T-helper 2 cell treated with Interferon-gamma antibody and Interleukin-4, amounts not matched to agents 5 μg/mL and 100 μg/mL, for 36 hours (primary cell): ENCODE measurements around the gene LTN1.

Experiments used
- DNase-seq: peaks from one replicate; pipeline ENCODE4 v3.0.0; 2021; ENCODE audit warnings: low spot score
- H3K27ac Mint-ChIP-seq: one replicate; pipeline ENCODE4 v1.8.0; 2021; ENCODE audit warnings: mild to moderate bottlenecking, mixed read lengths
- H3K27me3 Mint-ChIP-seq: one replicate; pipeline ENCODE4 v1.8.0; 2021; ENCODE audit warnings: low read depth, mixed read lengths
- H3K36me3 Mint-ChIP-seq: one replicate; pipeline ENCODE4 v1.8.0; 2021; ENCODE audit warnings: low read depth, mixed read lengths
- H3K4me1 Mint-ChIP-seq: one replicate; pipeline ENCODE4 v1.8.0; 2021; ENCODE audit warnings: low read depth, mixed read lengths
- H3K4me3 Mint-ChIP-seq: one replicate; pipeline ENCODE4 v1.8.0; 2022; ENCODE audit warnings: mild to moderate bottlenecking, moderate library complexity, mixed read lengths
- H3K9me3 Mint-ChIP-seq: one replicate; pipeline ENCODE4 v1.8.0; 2021; ENCODE audit warnings: mixed read lengths

LTN1 gene

DNA sequence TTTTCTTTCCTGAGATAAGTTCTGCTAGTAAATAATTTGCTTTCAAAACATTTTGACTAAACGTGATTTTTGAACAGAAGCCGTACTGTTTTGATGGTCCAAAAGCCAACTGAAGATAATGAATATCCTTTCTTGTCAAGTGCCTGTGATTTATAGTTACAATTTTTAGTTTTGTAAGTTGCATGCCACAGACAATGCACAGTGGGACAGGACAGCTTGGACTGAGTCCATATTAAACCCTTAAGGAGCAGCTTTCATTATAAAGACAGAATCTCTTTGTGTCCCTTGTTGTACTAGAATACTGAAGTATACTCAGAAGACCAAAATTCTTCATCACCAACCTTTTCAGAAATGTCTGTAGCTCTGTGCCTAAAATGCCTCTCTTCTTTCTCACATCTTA is 92.2 kb downstream of the LTN1 start:
- Mint-ChIP-seq H3K27me3 (peaks cover 17% of the 10 kb centered on the region), H3K4me1 (no peaks in the 10 kb centered on the region), H3K4me3 (no peak overlapping the region), H3K36me3 (no peaks in the 10 kb centered on the region), H3K9me3 (no peaks in the 10 kb centered on the region), H3K27ac (no peak overlapping the region)
- no peak for DNase-seq

DNA sequence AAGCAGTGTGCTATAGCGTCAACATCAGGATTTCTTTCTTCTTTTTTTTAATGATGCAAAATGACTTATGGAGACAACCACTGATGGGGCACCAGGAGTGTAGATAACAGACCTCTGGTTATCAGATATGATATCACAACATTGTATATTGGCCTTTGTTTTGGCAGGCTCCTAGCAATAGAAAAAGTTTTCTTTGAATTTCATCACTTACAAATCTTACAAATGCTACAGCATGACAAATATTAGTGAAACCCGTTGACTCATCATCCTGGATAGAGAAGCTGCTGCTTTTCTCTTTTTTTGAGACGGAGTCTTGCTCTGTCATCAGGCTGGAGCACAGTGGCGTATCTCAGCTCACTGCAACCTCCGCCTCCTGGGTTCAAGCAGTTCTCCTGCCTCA is 92.9 kb downstream of the LTN1 start:
- Mint-ChIP-seq H3K4me1 (no peaks in the 10 kb centered on the region), H3K4me3 (no peak overlapping the region), H3K9me3 (no peaks in the 10 kb centered on the region), H3K27me3 (peaks cover 18% of the 10 kb centered on the region), H3K36me3 (no peaks in the 10 kb centered on the region), H3K27ac (no peak overlapping the region)
- DNase-seq: no peak

- H3K36me3 Mint-ChIP-seq: no peaks in the 10 kb centered on the region
- DNase-seq: no peak
- no peaks in the 10 kb centered on the region for H3K9me3 Mint-ChIP-seq
- H3K4me1 Mint-ChIP-seq: no peaks in the 10 kb centered on the region
- H3K27ac Mint-ChIP-seq: no peak overlapping the region
- H3K27me3 Mint-ChIP-seq: peaks cover 18% of the 10 kb centered on the region
- H3K4me3 Mint-ChIP-seq: no peak overlapping the region
Observed at GRCh38 chr21:28899220-28899619, 93.5 kb downstream of the LTN1 start.

DNA sequence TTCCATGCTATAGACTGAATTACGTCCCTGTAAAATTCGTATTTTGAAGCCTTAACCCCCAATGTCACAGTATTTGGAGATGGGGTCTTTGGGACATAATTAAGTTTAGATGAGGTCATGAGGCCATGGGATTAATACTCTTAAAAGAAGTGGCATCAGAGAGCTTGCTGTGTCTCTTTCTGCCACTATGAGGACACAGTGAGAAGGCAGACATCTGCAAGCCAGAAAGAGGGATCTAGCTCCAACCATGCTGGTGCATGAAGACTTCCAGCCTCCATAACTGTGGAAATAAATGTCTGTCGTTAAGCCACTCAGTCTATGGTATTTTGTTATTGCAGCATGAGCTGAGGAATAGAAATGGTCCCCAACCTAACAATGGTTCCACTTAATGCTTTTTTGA is 99.0 kb downstream of the LTN1 start:
- Mint-ChIP-seq H3K4me1 (no peaks in the 10 kb centered on the region), H3K27me3 (peaks cover 35% of the 10 kb centered on the region), H3K36me3 (no peaks in the 10 kb centered on the region), H3K27ac (no peak overlapping the region), H3K9me3 (no peaks in the 10 kb centered on the region), H3K4me3 (no peak overlapping the region)
- no peak for DNase-seq

DNA sequence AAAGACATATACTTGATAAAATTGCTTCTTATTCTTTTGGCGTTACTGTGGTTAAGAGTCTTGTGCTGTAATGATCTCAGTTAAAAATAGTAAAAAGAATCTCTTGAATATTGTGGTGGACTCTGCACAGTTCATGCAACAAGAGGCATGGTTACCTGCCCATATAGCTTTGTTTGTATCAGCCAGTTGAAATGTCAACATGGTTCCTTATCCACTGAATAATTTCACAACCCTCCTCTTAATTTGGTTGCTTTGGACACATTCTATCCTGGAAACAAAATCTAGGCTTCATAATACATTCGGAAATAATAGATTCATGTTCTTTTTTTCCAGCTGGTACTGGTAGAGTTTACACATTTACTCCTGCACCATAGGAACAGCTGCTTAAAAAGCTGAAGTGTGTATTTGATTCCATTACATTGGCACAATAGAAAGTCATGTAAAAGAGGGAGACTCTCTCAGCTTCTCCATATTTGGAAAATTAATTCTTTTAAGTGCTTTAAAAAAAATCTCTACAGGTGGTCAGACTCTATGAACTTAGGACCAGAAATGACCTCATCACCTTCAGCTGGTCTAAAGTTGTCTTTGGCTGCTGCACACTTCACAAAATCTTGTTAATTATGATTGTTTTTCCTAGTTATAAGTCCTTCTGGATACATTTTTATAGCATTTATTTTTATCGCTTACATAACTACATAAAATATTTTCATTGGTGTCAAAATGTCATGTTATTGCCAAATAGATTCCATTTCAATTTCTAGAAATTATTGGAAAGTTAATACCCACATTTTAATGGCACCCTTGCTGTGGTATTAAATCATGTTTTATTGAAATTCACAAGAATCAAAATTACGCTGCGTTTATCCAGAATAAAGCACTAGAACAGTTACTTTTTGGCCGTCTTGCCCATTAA is 100.2 kb downstream of the LTN1 start:
- no peak overlapping the region for H3K4me3 Mint-ChIP-seq
- no peak overlapping the region for H3K27ac Mint-ChIP-seq
- no peak for DNase-seq
- no peaks in the 10 kb centered on the region for H3K36me3 Mint-ChIP-seq
- no peaks in the 10 kb centered on the region for H3K9me3 Mint-ChIP-seq
- no peaks in the 10 kb centered on the region for H3K4me1 Mint-ChIP-seq
- H3K27me3 Mint-ChIP-seq: peaks cover 35% of the 10 kb centered on the region

- Mint-ChIP-seq H3K36me3 (peaks cover 12% of the 10 kb centered on the region), H3K27ac (peak overlapping the region; percentile 99), H3K9me3 (no peaks in the 10 kb centered on the region), H3K4me1 (peaks cover 21% of the 10 kb centered on the region), H3K4me3 (peak overlapping the region; percentile 96), H3K27me3 (peaks cover 20% of the 10 kb centered on the region)
- no peak for DNase-seq
Observed at GRCh38 chr21:28885853-28886177, 106.9 kb downstream of the LTN1 start.

DNA sequence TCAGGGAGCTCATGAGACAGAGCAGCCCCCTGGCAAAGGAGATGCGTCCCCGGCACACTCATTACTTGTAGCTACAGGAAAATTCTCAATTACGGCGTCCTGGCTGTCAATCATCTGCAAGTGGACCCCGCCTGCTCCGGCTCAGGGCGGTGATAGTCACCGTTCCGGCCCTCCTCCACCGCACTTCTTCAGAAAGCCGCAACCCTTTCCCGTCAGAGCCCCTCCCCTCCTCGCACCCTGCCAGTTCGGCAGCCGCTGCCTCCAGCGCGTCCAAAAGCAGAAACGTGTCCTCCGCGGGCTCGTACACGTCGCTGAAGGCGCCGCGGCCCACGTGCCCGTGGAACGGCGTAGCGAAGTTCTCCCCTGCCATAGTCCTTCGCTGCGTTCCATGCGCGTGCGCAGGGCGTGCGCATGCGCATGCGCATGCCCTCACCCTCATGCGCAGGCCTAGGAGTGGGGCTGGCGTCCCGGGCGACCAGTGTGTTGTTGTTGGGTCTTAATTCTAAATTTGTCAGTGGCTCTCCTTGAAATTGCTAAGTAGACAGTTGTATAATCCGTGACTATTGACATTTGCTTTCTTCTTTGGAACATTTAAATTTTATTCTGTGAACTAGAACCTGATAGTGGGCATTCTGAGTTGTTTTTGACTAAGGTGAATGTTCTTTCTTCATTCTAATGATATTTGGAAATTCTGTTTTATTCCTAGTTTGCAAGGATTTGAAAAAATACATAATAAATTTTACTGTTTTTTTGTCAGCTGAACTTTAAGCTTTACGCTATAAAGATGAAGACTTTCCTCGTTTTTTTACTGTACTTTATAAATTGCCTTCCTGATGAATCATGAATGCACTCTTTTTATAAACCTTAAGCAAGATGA is 107.5 kb downstream of the LTN1 start:
- Mint-ChIP-seq H3K27ac (peak overlapping the region; percentile 99), H3K9me3 (no peaks in the 10 kb centered on the region), H3K27me3 (peaks cover 15% of the 10 kb centered on the region), H3K36me3 (peaks cover 13% of the 10 kb centered on the region), H3K4me3 (peak overlapping the region; percentile 96), H3K4me1 (peaks cover 21% of the 10 kb centered on the region)
- DNase-seq: peak; percentile 93

DNA sequence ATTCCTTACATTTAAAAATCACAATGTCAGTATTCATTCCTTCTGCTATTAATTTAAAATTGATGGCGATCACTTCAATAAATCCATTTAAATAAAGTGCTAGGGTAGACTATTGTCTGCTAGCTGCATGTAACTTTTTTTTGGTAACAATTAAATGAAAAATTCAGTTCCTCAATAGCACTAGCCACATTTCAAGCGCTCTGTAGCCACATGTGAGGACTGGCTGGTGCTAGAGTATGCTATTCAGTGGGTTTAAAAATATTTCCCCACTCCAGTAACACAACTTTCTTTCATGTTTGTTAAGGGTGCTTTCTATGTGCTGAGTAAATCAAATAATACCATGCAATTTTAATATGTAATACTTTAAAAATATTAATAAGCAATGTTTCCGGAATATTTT is 108.2 kb downstream of the LTN1 start:
- Mint-ChIP-seq H3K4me3 (peak overlapping the region; percentile 96), H3K9me3 (no peaks in the 10 kb centered on the region), H3K36me3 (peaks cover 13% of the 10 kb centered on the region), H3K27me3 (peaks cover 12% of the 10 kb centered on the region), H3K4me1 (peaks cover 21% of the 10 kb centered on the region), H3K27ac (peak overlapping the region; percentile 99)
- DNase-seq: no peak

- Mint-ChIP-seq H3K4me3 (peak overlapping the region; percentile 96), H3K4me1 (peaks cover 21% of the 10 kb centered on the region), H3K27me3 (peaks cover 10% of the 10 kb centered on the region), H3K9me3 (no peaks in the 10 kb centered on the region), H3K27ac (peak overlapping the region; percentile 99), H3K36me3 (peaks cover 13% of the 10 kb centered on the region)
- no peak for DNase-seq
Observed at GRCh38 chr21:28883931-28884330, 108.7 kb downstream of the LTN1 start.

- peaks cover 25% of the 10 kb centered on the region for H3K4me1 Mint-ChIP-seq
- H3K4me3 Mint-ChIP-seq: no peak overlapping the region
- DNase-seq: no peak
- H3K27ac Mint-ChIP-seq: no peak overlapping the region
- H3K27me3 Mint-ChIP-seq: peaks cover 5% of the 10 kb centered on the region
- H3K9me3 Mint-ChIP-seq: no peaks in the 10 kb centered on the region
- peaks cover 14% of the 10 kb centered on the region for H3K36me3 Mint-ChIP-seq
Observed at GRCh38 chr21:28882345-28882744, 110.3 kb downstream of the LTN1 start.
